Left ventricle myocardium inferior (tissue), 1 donor: ENCODE results near the gene CAST. TPM values are rescaled to one million over a fixed set of nuclear protein-coding genes. Genes with fewer than 3 reads are reported as not detected.

Experiments
- DNase-seq: peaks from one replicate; pipeline ENCODE4 v3.0.0-alpha.2; 2020
- H3K27ac ChIP-seq: fragments of 200-600 bp; replicated peaks from 2 replicates; pipeline ENCODE4 v1.8.0; 2021
- H3K27me3 ChIP-seq: fragments of 200-600 bp; 2 replicates; pipeline ENCODE4 v1.8.0; 2021; ENCODE audit warnings: low read depth
- H3K36me3 ChIP-seq: fragments of 200-600 bp; 2 replicates; pipeline ENCODE4 v1.8.0; 2021
- H3K4me1 ChIP-seq: fragments of 200-600 bp; 2 replicates; pipeline ENCODE4 v1.8.0; 2021
- H3K4me3 ChIP-seq: fragments of 200-600 bp; 2 replicates; pipeline ENCODE4 v1.8.0; 2021; ENCODE audit warnings: mild to moderate bottlenecking, moderate library complexity
- H3K9me3 ChIP-seq: fragments of 200-600 bp; replicated peaks from 2 replicates; pipeline ENCODE4 v1.8.0; 2021
- CTCF ChIP-seq: fragments of 200-600 bp; IDR thresholded peaks from 2 replicates; pipeline ENCODE4 v1.8.0; 2021; ENCODE audit warnings: antibody characterized with exemption, mild to moderate bottlenecking, borderline replicate concordance
- intact Hi-C: fragments of 100-400 bp; cut with micrococcal nuclease; formaldehyde crosslinking; loops from one replicate; pipeline ENCODE4 v1.11.0; 2022
- total RNA-seq: library from RNA; stranded (reverse); fragmentation: NEBNext Ultra II Directional; extraction: Animal tissue kit (Norgen Biotek cat#: 25700); gene quantifications from one replicate; pipeline ENCODE4 v1.2.1, GENCODE V29; 2021
- donor health status: DM: no; HTN: yes; CAD: no; lungs with severe emphysema.

CAST gene
- total RNA-seq, 1 donor from 2014 or later = 649 TPM

- no peak for DNase-seq
- H3K27ac ChIP-seq = peak overlapping the region; percentile 10
- no peaks in the 10 kb centered on the region for H3K9me3 ChIP-seq
- intact Hi-C loops = no loop called here
- H3K27me3 ChIP-seq = no peaks in the 10 kb centered on the region
- peaks cover 60% of the 10 kb centered on the region for H3K36me3 ChIP-seq
- H3K4me1 ChIP-seq = peaks cover 51% of the 10 kb centered on the region
- H3K4me3 ChIP-seq = no peak overlapping the region
- no peak for TF ChIP-seq CTCF
Observed at GRCh38 chr5:96736937-96737336, 74.8 kb downstream of the CAST start.

- no peak for TF ChIP-seq CTCF
- no peak for DNase-seq
- H3K27ac ChIP-seq = peak overlapping the region; percentile 90
- peak overlapping the region; percentile 3 for H3K4me3 ChIP-seq
- H3K4me1 ChIP-seq = peaks cover 60% of the 10 kb centered on the region
- H3K9me3 ChIP-seq = no peaks in the 10 kb centered on the region
- intact Hi-C loops = no loop called here
- peaks cover 88% of the 10 kb centered on the region for H3K36me3 ChIP-seq
- no peaks in the 10 kb centered on the region for H3K27me3 ChIP-seq
Observed at GRCh38 chr5:96741106-96741505, 78.9 kb downstream of the CAST start.

GRCh38 chr5:96741891-96742309 lies 79.7 kb downstream of the CAST start:
- H3K36me3 ChIP-seq = peaks cover 95% of the 10 kb centered on the region
- H3K27ac ChIP-seq = peak overlapping the region; percentile 90
- H3K4me1 ChIP-seq = peaks cover 68% of the 10 kb centered on the region
- no peak for TF ChIP-seq CTCF
- H3K9me3 ChIP-seq = no peaks in the 10 kb centered on the region
- H3K4me3 ChIP-seq = peak overlapping the region; percentile 56
- intact Hi-C loops = no loop called here
- H3K27me3 ChIP-seq = no peaks in the 10 kb centered on the region
- DNase-seq = peak; percentile 29

GRCh38 chr5:96742538-96742937 lies 80.4 kb downstream of the CAST start:
- Histone ChIP-seq H3K27me3 (no peaks in the 10 kb centered on the region), H3K36me3 (peaks cover 98% of the 10 kb centered on the region), H3K9me3 (no peaks in the 10 kb centered on the region), H3K4me1 (peaks cover 74% of the 10 kb centered on the region), H3K4me3 (peak overlapping the region; percentile 56), H3K27ac (peak overlapping the region; percentile 90)
- intact Hi-C loops = no loop called here
- no peak for DNase-seq
- no peak for TF ChIP-seq CTCF

- Histone ChIP-seq H3K4me1 (peaks cover 78% of the 10 kb centered on the region), H3K9me3 (no peaks in the 10 kb centered on the region), H3K27ac (peak overlapping the region; percentile 90), H3K4me3 (peak overlapping the region; percentile 56), H3K36me3 (peaks cover 96% of the 10 kb centered on the region), H3K27me3 (no peaks in the 10 kb centered on the region)
- no peak for TF ChIP-seq CTCF
- intact Hi-C loops = no loop called here
- peak; percentile 28 for DNase-seq
Observed at GRCh38 chr5:96743065-96743768, 81.0 kb downstream of the CAST start.
